Glomerular endothelial cell (primary cell): ENCODE data around the gene GDF9. TPM values are rescaled to one million over a fixed set of nuclear protein-coding genes. Genes with fewer than 3 reads are reported as not detected.

ENCODE experiments used
- DNase-seq: peaks from one replicate; pipeline ENCODE4 v3.0.0-alpha.2; 2011; ENCODE audit warnings: low read depth, low spot score; ENCODE audit errors: extremely low read depth
- total RNA-seq: library from RNA; depleted of rRNA; stranded (reverse); fragments of >200 nt; gene quantifications from 2 replicates; pipeline ENCODE4 v1.2.3, GENCODE V29; 2015

GDF9 gene
- total RNA-seq, 1 donor from 2014 or later = 0.35 TPM

DNA sequence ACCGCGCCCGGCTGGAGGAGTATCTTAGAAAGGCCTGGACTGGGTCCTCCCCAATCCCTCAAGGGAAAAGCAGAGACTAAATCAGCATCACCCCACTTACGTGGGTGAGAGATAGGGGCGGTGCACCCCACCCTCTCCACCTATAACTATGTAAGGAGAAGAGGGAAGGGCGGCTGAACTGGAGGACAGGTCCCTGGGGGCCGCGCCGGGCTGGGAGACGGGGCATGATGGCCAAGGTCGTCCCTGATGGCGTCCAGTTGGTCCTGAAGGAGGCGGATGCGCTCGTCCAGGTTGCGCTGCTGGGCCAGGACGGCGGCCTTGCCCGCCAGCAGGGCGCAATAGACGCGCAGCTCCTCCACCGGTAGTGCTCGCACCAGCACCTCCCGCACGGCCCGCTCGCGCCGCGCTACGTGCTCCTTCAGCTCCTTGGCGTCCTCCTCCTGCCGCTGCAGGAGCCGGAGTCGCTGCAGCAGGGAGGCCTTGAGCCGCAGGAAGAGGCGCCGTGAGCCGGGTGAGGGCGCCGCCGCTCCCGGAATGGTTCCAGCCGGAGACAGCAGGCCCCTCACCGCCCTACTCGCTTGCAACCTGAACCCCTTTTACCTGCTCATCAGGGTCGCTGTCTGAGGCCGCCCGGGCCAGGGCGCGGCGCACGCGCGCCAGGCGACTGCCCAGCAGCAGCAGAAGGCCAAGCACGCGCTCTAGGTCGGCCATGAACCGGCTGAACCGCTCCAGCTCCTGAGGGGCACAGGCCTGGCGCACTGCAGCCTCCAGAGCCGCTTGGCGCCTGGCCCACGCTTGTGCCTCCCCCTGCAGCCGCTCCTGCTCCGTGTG, 43.4 kb downstream of the GDF9 start:
- DNase-seq = no peak

GRCh38 chr5:132821791-132822190, 44.5 kb downstream of the GDF9 start:
- no peak for DNase-seq

GRCh38 chr5:132821350-132821749, 44.9 kb downstream of the GDF9 start:
- DNase-seq = no peak

DNA sequence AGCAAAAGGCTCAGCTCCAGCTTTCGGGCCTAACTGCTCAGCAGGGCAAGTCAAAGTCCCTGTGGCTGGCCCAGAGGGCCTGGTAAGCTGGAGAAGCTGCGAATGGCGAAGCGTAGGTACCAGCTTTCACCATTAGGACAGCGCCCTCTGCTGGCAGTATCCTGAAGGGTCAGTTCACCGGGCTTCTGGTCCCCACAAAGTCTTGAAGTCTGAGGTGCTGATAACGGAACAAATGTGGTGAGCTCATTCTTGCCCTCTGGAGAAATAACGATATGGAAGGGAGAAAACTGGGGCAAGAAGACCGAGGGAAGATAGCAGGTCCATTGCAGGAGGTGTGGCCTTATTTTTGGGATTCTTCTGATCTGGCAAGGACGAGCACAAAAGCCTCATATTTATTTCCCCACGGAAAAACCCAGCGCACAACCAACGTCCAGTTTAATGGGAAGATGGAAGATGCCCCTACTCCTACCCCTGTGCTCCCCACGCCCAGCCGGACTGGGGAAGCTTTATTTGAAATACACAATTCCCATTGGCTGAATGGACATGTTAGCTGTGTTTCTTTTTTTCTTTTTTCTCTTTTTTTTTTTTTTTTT, 46.0 kb downstream of the GDF9 start:
- peak; percentile 82 for DNase-seq

GRCh38 chr5:132819468-132819867, 46.8 kb downstream of the GDF9 start:
- DNase-seq = no peak

- DNase-seq = no peak
These were observed 49.3 kb downstream of the GDF9 start for GRCh38 chr5:132817011-132817410.

GRCh38 chr5:132816554-132816953, 49.7 kb downstream of the GDF9 start:
- no peak for DNase-seq

- DNase-seq = no peak
These were observed 50.2 kb downstream of the GDF9 start for GRCh38 chr5:132816083-132816482.

DNA sequence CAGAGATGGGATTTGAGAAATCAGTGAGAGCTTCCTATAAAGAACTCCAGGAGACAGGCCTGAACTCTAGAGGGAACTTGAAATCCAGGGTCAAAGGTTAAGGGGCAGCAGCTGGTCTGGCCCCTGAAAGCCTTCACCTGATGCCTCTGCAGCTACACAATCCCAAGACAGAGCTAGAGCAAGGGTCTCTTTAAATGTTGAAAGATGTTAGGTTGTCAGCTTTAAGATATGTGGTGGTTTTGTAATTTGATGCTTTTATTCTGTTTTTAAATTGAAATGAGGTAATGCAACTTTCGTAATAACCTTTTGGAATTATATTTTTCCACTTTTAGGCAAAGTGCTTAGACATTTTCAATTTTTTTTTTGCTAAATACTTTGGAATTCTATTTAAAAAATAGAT, 50.8 kb downstream of the GDF9 start:
- no peak for DNase-seq

DNA sequence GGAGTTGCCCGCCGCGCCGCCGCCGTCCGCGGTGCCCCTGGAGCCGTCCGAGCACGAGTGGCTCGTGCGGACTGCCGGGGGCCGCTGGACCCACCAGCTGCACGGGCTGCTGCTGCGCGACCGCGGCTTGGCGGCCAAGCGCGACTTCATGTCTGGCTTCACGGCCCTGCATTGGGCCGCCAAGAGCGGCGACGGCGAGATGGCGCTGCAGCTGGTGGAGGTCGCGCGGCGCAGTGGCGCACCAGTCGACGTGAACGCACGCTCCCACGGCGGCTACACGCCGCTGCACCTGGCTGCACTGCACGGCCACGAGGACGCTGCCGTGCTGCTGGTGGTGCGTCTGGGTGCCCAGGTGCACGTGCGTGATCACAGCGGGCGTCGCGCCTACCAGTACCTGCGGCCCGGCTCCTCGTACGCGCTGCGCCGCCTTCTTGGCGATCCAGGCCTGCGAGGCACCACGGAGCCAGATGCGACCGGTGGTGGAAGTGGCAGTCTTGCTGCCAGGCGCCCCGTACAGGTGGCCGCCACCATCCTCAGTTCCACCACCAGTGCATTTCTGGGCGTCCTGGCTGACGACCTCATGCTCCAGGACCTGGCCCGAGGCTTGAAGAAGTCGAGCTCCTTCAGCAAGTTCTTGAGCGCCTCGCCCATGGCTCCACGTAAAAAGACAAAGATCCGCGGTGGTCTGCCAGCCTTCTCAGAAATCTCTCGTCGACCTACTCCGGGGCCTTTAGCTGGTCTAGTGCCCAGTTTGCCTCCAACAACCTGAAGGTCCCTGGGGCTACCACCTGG, 51.6 kb downstream of the GDF9 start:
- DNase-seq = no peak

DNA sequence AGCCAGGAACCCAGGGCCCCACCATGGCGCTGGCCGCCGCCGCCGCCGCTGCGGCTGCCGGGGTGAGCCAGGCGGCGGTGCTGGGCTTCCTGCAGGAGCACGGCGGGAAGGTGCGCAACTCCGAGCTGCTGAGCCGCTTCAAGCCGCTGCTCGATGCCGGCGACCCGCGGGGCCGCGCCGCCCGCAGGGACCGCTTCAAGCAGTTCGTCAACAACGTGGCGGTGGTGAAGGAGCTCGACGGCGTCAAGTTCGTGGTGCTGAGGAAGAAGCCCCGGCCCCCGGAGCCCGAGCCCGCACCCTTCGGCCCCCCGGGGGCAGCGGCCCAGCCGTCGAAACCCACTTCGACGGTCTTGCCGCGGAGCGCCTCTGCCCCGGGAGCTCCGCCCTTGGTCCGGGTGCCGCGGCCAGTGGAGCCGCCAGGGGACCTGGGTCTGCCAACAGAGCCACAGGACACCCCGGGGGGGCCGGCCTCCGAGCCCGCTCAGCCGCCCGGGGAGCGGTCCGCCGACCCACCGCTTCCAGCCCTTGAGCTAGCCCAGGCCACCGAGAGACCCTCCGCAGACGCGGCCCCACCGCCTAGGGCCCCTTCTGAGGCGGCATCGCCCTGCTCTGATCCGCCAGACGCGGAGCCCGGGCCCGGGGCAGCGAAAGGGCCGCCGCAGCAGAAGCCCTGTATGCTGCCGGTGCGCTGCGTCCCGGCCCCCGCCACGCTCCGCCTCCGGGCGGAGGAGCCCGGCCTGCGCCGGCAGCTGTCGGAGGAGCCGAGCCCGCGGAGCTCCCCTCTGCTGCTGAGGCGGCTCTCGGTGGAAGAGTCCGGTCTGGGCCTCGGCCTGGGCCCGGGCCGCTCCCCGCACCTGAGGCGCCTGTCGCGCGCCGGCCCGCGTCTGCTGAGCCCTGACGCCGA, 52.4 kb downstream of the GDF9 start:
- no peak for DNase-seq

DNA sequence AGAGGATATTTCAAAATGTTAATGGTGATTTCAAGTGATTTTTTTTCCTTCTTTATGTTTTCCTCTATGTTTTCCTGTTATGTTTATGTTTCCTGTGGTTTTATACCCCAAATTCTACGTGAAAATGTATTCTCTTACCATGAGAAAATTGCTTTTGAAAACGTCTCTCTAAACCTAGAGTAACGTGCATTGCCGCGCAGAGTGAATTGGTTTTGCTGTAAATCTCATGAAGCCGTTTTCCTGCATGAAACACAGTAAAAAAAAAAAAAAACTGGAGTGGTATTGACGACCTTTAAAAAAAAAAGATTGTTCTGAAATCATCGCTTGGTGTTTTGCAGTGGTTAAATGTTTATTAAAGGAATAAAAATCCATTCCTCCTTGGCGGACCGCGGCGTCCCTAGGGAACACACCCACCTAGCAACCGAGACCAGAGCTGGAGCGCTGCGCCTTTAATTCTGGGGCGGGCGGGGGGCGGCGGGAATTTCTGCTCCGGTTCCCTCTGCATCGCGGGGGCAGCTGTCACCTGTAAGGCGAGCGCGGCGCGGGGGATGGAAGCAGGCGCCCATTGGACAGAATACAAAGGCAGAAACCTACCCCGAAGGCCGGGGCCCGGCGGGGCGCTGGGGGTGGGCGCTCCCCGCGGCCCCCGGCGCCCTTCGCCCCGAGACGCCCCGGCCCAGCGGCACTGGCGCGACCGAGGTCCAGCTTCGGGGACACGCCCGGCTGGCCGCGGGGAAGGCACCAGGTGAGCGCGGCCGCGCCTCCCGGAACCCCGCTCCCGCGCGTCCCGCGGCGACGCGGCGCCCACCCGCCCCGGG, 53.3 kb downstream of the GDF9 start, which contains the start of gene SOWAHA:
Gene SOWAHA (plus strand): TSS at position 522 of the 818 bp plus-strand sequence. CDS start 320 bp downstream, outside the sequence.
- DNase-seq = no peak

DNA sequence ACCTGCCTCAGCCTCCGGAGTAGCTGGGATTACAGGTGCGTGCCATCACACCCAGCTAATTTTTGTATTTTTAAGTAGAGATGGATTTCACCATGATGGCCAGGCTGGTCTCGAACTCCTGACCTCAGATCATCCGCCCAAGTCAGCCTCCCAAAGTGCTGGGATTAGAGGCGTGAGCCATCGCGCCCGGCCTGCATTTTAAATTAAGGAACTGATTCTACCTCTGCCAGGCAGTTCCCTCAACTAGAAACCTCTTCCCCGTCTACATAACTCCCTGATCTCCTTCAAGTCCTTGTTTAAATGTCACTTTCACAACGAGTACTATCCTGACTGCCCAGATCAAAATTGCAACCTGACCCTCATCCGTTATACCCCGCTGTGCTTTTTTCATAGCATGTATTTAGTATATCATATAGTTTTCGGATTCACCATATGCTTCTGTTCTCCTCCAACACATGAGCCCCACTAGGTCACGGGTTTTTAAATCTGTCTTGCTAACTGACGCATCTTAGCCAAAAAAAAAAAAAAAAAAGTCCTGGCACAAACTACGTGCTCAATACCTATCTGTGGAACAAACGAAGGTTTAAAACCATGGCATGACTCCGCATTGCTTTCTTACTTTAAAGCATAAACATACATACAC, 54.0 kb downstream of the GDF9 start:
- DNase-seq = no peak

Other genes starting within 250 kb of the GDF9 start
- not detected in 2 replicates for gene IL13, start 208.3 kb downstream of the GDF9 start, total RNA-seq
- gene IL4, start 192.5 kb downstream of the GDF9 start, total RNA-seq = not detected in 2 replicates
- 7.1 and 13.7 TPM in 2 replicates for gene KIF3A, start 128.9 kb downstream of the GDF9 start, total RNA-seq
- not detected in 2 replicates for gene CCNI2, start 119.0 kb downstream of the GDF9 start, total RNA-seq
- gene SEPTIN8, start 89.2 kb downstream of the GDF9 start, total RNA-seq = 60.4 and 65.0 TPM in 2 replicates
- not detected in 2 replicates for gene SOWAHA, start 53.2 kb downstream of the GDF9 start, total RNA-seq
- gene SHROOM1, start 35.8 kb downstream of the GDF9 start, total RNA-seq = 12.1 and 18.2 TPM in 2 replicates
- 158 and 165 TPM in 2 replicates for gene UQCRQ, start 173 bp upstream of the GDF9 start, total RNA-seq
- gene LEAP2, start 7.2 kb upstream of the GDF9 start, total RNA-seq = 0.10 and 0.76 TPM in 2 replicates
- gene AFF4, start 97.2 kb upstream of the GDF9 start, total RNA-seq = 64.6 and 70.6 TPM in 2 replicates
- gene ZCCHC10, start 160.1 kb upstream of the GDF9 start, total RNA-seq = 21.4 and 21.7 TPM in 2 replicates
- gene HSPA4, start 185.5 kb upstream of the GDF9 start, total RNA-seq = 90.5 and 91.8 TPM in 2 replicates